Activated T-helper 17 cell treated with anti-CD3 and anti-CD28 coated beads, Interleukin-2, amount 50 U/mL, for 72 hours (primary cell): ENCODE results near the gene RAD51D. TPM values are rescaled to one million over a fixed set of nuclear protein-coding genes. Genes with fewer than 3 reads are reported as not detected.
"Not testable (repeated sequence)": the region's sequence is repeated elsewhere in the genome, so short reads cannot be mapped to it uniquely, and the experiment has no call there.

Source experiments
- ATAC-seq: fragments of 150-1000 bp; cut with Tn5 transposase; replicated peaks from 2 replicates; pipeline ENCODE4 v1.10.0; 2021; ENCODE audit warnings: mild to moderate bottlenecking, moderate library complexity
- H3K27ac Mint-ChIP-seq: one replicate; pipeline ENCODE4 v1.8.0; 2022; ENCODE audit warnings: mixed read lengths
- H3K27me3 Mint-ChIP-seq: one replicate; pipeline ENCODE4 v1.8.0; 2022; ENCODE audit warnings: mixed read lengths
- H3K36me3 Mint-ChIP-seq: one replicate; pipeline ENCODE4 v1.8.0; 2022; ENCODE audit warnings: low read depth, mild to moderate bottlenecking, mixed read lengths
- H3K4me1 Mint-ChIP-seq: one replicate; pipeline ENCODE4 v1.8.0; 2022; ENCODE audit warnings: mixed read lengths
- H3K4me3 Mint-ChIP-seq: one replicate; pipeline ENCODE4 v1.8.0; 2022; ENCODE audit warnings: mild to moderate bottlenecking, mixed read lengths
- H3K9me3 Mint-ChIP-seq: one replicate; pipeline ENCODE4 v1.8.0; 2022; ENCODE audit warnings: mixed read lengths
- total RNA-seq, 2 donors: library from RNA; stranded (reverse); gene quantifications; one replicate each; pipeline ENCODE4 v1.2.3, GENCODE V29; 2022

The RAD51D gene
- total RNA-seq, 2 donors from 2014 or later = 23.9 to 36.6 TPM

DNA sequence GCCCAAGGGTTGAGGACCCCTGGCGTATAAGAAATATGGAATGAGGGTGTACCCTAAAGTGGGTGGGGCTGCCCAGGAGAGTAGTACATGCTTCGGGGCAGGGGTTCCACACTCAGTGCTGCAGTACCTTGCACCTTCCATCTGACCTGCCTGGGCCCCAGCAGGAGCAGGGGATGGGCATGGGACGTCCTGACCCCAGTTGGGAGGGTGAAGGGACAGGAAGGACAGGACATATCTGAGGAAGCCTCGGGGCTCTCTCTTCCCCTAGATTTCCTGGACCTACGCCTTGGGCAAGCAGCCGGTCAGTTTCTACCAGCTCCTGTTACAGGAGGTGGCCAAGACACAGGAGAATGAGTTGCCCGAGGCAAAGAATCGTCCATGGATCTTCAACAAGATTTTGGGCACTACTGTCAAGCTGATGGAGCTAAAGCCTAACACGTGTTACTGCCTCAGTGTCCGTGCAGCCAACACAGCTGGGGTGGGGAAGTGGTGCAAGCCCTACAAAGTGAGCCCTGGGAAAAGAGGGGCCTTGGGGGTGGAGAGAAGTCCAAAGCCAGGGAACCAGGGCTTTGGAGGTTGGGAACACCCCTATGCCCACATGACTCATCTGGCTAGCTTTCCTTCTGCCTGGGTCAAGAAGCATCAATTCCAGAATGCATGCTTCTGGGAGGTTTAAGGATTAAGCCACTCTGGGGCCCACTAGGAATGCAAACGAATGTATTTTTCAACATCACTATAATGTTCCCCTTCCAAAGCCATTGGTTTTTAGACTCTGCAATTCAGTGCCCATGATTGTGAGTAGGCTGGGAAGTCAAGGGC lies 9.7 kb upstream of the RAD51D start:
- Mint-ChIP-seq H3K4me3 (no peak overlapping the region), H3K9me3 (no peaks in the 10 kb centered on the region), H3K4me1 (no peaks in the 10 kb centered on the region), H3K36me3 (peaks cover 39% of the 10 kb centered on the region), H3K27ac (no peak overlapping the region), H3K27me3 (no peaks in the 10 kb centered on the region)
- ATAC-seq = no peak

DNA sequence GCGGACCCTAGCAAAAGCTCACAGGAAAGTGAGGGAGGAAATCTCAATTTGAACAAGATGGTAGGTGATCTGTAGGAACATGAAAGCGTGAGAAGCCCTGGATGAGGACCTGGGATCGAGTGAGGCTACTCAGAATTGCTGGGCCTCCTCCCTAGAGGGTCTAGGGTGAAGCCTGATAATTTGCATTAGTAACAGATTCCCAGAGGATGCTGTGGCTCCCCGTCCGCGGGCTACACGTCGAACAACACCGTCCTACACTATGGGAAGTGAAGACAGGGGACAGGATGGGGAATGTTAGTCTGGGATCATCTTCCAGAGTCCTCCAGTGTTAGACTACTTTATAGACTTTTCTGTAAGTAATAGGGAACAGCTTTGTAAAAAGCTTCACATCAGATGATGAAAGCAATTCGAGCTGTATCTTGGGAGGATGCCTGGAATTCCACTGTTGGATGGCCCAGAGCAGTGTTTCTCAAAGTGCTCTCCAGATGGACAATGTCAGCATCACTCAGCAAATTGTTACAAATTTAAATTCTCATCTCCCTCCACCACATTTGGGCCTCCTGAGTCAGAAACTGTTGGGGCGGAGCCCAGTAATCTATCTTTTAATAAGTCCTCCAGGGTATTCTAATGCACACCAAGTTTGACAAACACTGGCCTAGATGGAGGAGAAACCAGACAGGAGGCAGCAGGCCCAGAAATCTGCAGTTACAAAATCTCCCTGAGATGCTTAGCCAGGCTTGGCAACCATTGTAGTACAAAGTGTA lies 8.3 kb upstream of the RAD51D start:
- Mint-ChIP-seq H3K4me3 (no peak overlapping the region), H3K36me3 (peaks cover 24% of the 10 kb centered on the region), H3K27me3 (no peaks in the 10 kb centered on the region), H3K9me3 (no peaks in the 10 kb centered on the region), H3K4me1 (no peaks in the 10 kb centered on the region), H3K27ac (no peak overlapping the region)
- no peak for ATAC-seq

DNA sequence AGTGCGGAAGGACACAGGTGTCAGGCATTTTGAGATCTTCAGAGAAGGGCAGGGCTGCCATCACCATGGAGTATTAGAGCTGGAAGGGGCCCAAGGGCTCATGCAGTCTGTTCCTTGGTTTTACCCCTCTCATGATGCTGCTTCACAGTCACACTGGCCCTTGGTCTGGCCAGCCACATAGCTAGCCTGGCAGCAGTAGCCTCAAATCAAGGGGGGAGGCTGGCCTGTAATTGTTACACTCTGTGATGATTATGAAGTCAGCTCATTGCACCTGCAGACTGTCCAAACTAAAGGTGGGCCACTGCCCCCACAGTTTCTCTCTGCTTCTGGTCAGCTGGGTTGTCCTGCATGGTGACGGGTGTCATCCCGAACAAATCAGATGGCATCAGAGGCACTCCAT lies 1.7 kb upstream of the RAD51D start, which contains the start of gene FNDC8:
Gene FNDC8 (plus strand): TSS at position 301 of the 400 bp plus-strand sequence. CDS start 79 bp downstream, at position 380.
- Mint-ChIP-seq H3K4me1 (peaks cover 17% of the 10 kb centered on the region), H3K27ac (no peak within 1 kb of the TSS), H3K27me3 (no peaks in the 10 kb centered on the region), H3K9me3 (no peaks in the 10 kb centered on the region), H3K4me3 (no peak within 1 kb of the TSS), H3K36me3 (peaks cover 16% of the 10 kb centered on the region)
- ATAC-seq = no peak

DNA sequence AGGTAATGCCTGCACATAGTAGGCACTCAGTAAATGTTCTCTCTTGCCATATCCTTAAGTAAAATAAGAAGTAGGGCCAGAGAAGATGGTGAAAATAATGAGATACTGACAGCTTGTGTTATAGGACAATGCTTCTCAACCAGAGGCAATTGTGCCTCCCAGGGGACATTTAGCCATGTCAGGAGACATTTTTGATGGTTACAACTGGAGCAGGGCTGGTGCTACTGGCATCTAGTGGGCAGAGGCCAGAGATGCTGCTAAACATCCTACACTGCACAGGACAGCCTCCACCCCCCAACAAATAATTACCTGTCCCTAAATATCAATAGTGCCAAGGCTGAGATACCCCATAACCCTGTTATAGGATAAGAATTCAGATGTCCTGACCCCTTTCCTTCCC lies 1.7 kb downstream of the RAD51D start:
- peak; percentile 48 for ATAC-seq
- no peaks in the 10 kb centered on the region for H3K9me3 Mint-ChIP-seq
- H3K4me1 Mint-ChIP-seq = peaks cover 22% of the 10 kb centered on the region
- peak overlapping the region; percentile 34 for H3K27ac Mint-ChIP-seq
- peak overlapping the region; percentile 85 for H3K4me3 Mint-ChIP-seq
- H3K27me3 Mint-ChIP-seq = no peaks in the 10 kb centered on the region
- H3K36me3 Mint-ChIP-seq = peaks cover 31% of the 10 kb centered on the region

DNA sequence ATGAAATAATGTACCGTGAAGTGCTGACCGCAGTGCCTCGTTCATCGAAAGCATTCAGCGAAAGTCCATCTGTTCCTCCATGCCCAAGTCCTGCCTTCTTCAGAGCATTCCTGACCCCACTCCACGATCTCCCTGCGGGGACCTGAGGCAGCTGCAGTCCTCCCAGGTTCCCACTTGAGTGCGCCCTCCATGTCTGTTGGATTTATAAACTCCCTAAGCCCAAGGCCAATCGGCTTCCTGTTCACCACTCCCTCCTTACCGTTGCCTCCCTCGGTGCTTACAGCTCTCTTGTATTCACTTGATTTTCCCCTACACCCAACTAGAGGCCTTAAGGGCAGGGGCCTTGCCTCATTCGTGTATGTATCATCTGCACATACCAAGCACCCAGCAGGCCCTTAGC lies 2.8 kb downstream of the RAD51D start:
- peaks cover 31% of the 10 kb centered on the region for H3K36me3 Mint-ChIP-seq
- peaks cover 22% of the 10 kb centered on the region for H3K4me1 Mint-ChIP-seq
- ATAC-seq = no peak
- H3K27me3 Mint-ChIP-seq = no peaks in the 10 kb centered on the region
- peak overlapping the region; percentile 85 for H3K4me3 Mint-ChIP-seq
- H3K27ac Mint-ChIP-seq = peak overlapping the region; percentile 61
- no peaks in the 10 kb centered on the region for H3K9me3 Mint-ChIP-seq

DNA sequence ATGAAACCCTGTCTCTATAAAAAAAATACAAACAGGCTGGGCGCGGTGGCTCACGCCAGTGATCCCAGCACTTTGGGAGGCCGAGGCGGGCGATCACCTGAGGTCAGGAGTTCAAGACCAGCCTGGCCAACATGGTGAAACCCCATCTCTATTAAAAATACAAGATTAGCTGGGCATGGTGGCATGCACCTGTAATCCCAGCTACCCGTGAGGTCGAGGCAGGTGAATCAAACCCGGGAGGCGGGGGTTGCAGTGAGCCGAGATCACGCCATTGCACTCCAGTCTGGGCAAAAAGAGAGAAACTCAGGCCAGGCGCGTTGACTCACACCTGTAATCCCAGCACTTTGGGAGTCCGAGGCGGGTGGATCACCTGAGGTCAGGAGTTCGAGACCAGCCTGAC lies 8.9 kb downstream of the RAD51D start:
- H3K4me1 Mint-ChIP-seq, ATAC-seq, H3K4me3 Mint-ChIP-seq, H3K27me3 Mint-ChIP-seq, H3K27ac Mint-ChIP-seq, H3K9me3 Mint-ChIP-seq: not testable (repeated sequence)
- peaks cover 41% of the 10 kb centered on the region for H3K36me3 Mint-ChIP-seq

DNA sequence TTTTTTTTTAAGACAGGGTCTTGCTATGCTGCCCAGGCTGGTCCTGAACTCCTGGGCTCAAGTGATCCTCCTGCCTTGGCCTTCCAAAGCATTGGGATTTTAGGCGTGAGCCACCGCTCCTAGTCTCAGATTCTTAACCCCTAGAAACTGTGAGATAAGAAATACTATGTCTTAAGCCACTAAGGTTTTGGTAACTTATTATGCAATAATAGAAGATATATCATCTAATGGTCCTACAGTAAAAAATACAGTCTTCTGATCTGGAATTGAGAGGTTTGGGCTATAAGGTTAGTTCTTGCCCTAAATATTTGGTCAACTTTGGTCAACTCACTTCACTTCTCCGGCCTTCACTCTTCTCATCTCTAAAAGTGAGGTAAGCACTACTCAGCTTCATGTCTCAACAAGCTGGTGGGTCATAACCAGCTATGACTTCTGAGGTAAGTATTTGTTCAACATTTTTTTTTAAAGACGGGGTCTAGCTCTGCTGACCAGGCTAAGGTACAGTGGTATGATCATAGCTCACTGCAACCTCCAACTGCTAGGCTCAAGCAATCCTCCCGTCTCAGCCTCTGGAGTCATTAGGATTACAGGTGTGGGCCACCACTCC lies 14.7 kb downstream of the RAD51D start:
- no peaks in the 10 kb centered on the region for H3K9me3 Mint-ChIP-seq
- H3K36me3 Mint-ChIP-seq = peaks cover 82% of the 10 kb centered on the region
- ATAC-seq = no peak
- H3K4me1 Mint-ChIP-seq = no peaks in the 10 kb centered on the region
- H3K27ac Mint-ChIP-seq = peak overlapping the region; percentile 29
- no peak overlapping the region for H3K4me3 Mint-ChIP-seq
- H3K27me3 Mint-ChIP-seq = no peaks in the 10 kb centered on the region

DNA sequence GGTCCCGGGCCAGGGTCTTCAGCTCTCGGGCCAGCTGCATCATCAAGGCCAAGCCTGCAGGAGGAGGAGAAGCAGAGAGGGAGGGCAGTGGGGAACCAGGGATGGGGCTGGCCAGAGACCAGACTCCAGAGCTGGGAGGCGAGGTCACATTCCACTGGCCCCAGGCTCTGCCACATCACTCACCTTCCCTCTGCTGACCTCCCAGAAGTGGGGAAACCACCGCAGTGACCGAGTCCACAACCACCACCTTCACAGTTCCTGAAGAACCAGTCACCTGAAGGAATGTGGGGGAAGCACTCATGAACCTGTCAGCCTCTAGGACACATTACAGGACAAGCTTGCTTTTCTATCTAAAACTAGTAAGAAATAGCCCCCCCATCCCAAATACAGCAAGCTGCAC lies 16.4 kb downstream of the RAD51D start:
- no peak overlapping the region for H3K27ac Mint-ChIP-seq
- no peak overlapping the region for H3K4me3 Mint-ChIP-seq
- no peaks in the 10 kb centered on the region for H3K4me1 Mint-ChIP-seq
- H3K27me3 Mint-ChIP-seq = no peaks in the 10 kb centered on the region
- peaks cover 88% of the 10 kb centered on the region for H3K36me3 Mint-ChIP-seq
- ATAC-seq = no peak
- no peaks in the 10 kb centered on the region for H3K9me3 Mint-ChIP-seq

DNA sequence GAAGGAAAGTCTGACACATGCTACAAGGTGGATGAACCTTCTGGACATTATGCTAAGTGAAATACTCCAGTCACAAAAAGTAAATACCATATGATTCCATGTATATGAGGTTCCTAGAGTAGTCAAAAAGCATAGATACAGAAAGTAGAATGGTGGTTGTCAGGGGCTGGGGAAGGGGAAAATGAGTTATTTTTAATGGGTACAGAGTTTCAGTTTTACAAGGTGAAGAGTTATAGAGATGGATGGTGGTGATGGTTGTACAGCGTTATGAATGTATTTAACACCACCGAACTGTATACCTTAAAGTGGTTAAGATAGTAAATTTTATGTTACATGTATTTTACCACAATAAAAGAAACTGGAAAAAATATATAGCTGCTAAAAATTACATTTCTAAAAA lies 17.9 kb downstream of the RAD51D start:
- no peak for ATAC-seq
- Mint-ChIP-seq H3K27me3 (no peaks in the 10 kb centered on the region), H3K4me1 (no peaks in the 10 kb centered on the region), H3K36me3 (peaks cover 73% of the 10 kb centered on the region), H3K27ac (peak overlapping the region; percentile 15), H3K9me3 (no peaks in the 10 kb centered on the region), H3K4me3 (no peak overlapping the region)

DNA sequence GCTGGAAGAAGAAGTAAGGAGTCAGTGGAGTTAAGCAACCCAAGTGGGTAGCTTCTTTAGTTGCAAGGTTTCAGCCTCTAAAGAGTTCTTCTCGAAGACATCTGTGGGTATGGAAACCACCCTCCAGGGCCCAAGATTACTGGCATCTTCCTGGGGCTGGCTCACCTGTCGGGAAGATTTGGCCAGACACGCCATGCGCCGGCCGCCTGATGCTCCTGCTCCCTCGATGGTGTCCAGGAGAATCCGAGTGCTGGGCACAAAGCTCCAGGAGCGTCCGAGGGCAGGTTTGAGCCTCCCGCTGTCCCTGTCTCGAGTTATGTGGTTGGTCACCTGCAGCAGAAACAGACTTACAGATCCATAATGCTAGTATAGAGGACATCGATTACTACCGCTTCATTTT lies 18.6 kb downstream of the RAD51D start:
- ATAC-seq = no peak
- peaks cover 66% of the 10 kb centered on the region for H3K36me3 Mint-ChIP-seq
- no peak overlapping the region for H3K4me3 Mint-ChIP-seq
- H3K9me3 Mint-ChIP-seq = no peaks in the 10 kb centered on the region
- no peak overlapping the region for H3K27ac Mint-ChIP-seq
- no peaks in the 10 kb centered on the region for H3K27me3 Mint-ChIP-seq
- H3K4me1 Mint-ChIP-seq = no peaks in the 10 kb centered on the region

DNA sequence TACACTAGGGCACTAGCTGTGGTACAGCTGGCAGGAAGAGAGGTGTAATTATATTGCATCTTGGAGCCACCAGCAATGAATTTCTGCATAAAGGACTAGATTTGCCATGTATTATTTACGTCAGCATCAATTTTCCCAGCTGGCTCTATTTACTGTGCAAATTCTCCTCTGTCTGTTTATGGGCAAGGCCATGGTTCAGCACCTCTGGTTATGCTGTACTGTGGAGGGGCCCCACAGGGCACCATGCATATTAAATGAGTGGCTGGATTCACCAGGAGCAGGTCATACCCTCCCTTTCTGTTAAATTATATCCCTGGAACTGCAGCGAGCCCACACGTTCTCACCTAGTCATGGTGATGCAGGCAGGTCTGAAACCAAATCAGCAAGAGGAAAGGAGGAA lies 19.8 kb downstream of the RAD51D start:
- Mint-ChIP-seq H3K4me1 (no peaks in the 10 kb centered on the region), H3K9me3 (no peaks in the 10 kb centered on the region), H3K27ac (no peak overlapping the region), H3K4me3 (no peak overlapping the region), H3K27me3 (no peaks in the 10 kb centered on the region), H3K36me3 (peaks cover 54% of the 10 kb centered on the region)
- ATAC-seq = no peak

DNA sequence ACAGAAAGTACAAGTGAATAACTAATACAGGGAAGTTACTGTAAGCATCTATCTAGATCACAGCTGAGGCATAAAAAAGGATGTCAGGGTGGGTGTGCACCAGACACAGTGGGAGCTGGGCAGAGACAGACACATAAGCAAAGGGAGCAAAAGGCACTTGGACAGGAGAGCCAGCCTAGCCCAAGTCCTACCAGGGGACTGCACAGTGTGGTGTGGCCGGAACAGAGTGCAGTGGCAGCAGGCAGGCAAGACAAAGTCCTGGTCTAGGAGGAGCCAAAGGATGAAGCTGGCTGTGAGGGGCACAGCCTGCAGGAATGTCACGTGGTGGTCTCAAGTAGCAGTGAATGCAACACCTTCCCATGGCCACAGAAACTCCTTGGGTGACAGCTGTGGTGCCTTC lies 21.9 kb downstream of the RAD51D start:
- H3K9me3 Mint-ChIP-seq = no peaks in the 10 kb centered on the region
- peaks cover 39% of the 10 kb centered on the region for H3K36me3 Mint-ChIP-seq
- no peak for ATAC-seq
- H3K27me3 Mint-ChIP-seq = no peaks in the 10 kb centered on the region
- H3K4me3 Mint-ChIP-seq = no peak overlapping the region
- H3K27ac Mint-ChIP-seq = no peak overlapping the region
- no peaks in the 10 kb centered on the region for H3K4me1 Mint-ChIP-seq

DNA sequence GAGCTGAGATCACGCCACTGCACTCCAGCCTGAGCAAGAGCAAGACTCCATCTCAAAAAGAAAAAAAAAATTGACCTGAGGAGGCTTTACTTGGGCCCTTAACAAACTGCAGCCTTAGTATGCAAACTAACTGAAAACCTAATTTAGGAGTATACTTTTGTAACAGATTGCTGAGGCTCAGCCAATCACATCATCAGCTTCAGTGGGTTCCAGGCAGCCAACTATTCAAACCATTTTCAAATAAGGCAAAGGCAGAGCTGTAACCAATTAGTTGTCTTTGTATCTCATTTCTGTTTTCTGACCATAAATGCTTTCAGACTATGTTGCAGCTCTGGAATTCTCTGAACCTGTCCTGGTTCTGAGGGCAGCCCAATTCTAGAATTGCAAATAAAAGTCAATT lies 23.9 kb downstream of the RAD51D start:
- H3K36me3 Mint-ChIP-seq = peaks cover 19% of the 10 kb centered on the region
- no peak for ATAC-seq
- no peaks in the 10 kb centered on the region for H3K9me3 Mint-ChIP-seq
- no peaks in the 10 kb centered on the region for H3K27me3 Mint-ChIP-seq
- H3K4me1 Mint-ChIP-seq = no peaks in the 10 kb centered on the region
- no peak overlapping the region for H3K4me3 Mint-ChIP-seq
- no peak overlapping the region for H3K27ac Mint-ChIP-seq

DNA sequence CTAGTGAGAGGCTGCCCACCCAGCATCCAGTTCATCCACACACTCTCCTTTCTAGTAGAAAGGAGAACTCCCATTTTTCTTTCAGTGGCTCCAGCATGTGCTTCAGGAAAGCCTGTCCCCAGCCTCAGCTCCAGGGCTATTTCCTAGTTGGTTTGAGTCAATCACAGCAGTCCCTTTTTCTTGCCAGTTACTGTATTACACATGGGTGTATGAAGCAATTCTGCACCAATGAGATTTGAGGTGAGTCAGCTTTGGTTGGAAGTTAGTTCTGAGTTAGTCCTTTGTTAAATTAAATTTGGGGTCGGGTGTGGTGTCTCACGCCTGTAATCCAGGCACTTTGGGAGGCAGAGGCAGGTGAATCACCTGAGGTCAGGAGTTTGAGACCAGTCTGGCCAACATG lies 24.8 kb downstream of the RAD51D start:
- Mint-ChIP-seq H3K27ac (no peak overlapping the region), H3K27me3 (no peaks in the 10 kb centered on the region), H3K9me3 (no peaks in the 10 kb centered on the region), H3K36me3 (peaks cover 11% of the 10 kb centered on the region), H3K4me3 (no peak overlapping the region), H3K4me1 (no peaks in the 10 kb centered on the region)
- peak; percentile 61 for ATAC-seq

DNA sequence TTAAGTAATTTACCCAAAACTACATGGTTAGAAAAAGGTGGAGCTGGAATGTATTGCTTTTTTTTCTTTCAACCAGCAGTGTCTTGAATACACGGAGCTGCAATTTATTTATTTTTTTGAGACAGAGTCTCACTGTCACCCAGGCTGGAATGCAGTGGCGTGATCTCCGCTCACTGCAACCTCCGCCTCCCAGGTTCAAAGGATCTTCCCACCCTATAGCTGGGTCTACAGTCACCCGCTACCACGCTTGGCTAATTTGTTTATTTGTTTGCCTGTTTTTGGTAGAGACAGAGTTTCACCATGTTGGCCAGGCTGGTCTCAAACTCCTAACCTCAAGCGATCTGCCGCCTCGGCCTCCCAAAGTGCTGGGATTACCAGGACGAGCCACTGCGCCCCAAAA lies 29.0 kb downstream of the RAD51D start:
- H3K4me3 Mint-ChIP-seq = peak overlapping the region; percentile 85
- not testable (repeated sequence) for H3K27ac Mint-ChIP-seq, H3K27me3 Mint-ChIP-seq, ATAC-seq, H3K9me3 Mint-ChIP-seq
- H3K4me1 Mint-ChIP-seq = peaks cover 10% of the 10 kb centered on the region
- peaks cover 24% of the 10 kb centered on the region for H3K36me3 Mint-ChIP-seq
